Kidney (tissue), 14 donors: Measurements from ENCODE around the gene LSM11. TPM values are rescaled to one million over a fixed set of nuclear protein-coding genes. Genes with fewer than 3 reads are reported as not detected.
A peak's percentile ranks its signal among the peaks of the same experiment; 100 is the strongest.

Experiments used
- DNase-seq, 5 donors: peaks; one replicate each; pipeline ENCODE4 v3.0.0-alpha.2; 2013 to 2020
- FAIRE-seq: peaks from 2 replicates; lab custom pipeline; 2012; peaks lifted over from hg19 to GRCh38; lab: Jason Lieb, UNC
- H3K27ac ChIP-seq, 2 donors: one replicate each; pipeline ENCODE4 v1.7.0; 2013; ENCODE audit warnings: low read depth in 2 of 2, low read length in 2 of 2, inconsistent platforms in 1 of 2
- H3K27me3 ChIP-seq: one replicate; pipeline ENCODE4 v1.7.1; 2013; ENCODE audit warnings: low read length, inconsistent platforms; ENCODE audit not compliant: control insufficient read depth, insufficient read depth
- H3K36me3 ChIP-seq, 3 donors: one replicate each; pipeline versions ENCODE4 v1.7.0 to v1.7.1; 2013; ENCODE audit warnings: low read length in 3 of 3, control low read depth in 1 of 3, inconsistent platforms in 1 of 3; ENCODE audit not compliant: insufficient read depth in 3 of 3, control insufficient read depth in 2 of 3
- H3K4me1 ChIP-seq, 3 donors: one replicate each; pipeline versions ENCODE4 v1.7.0 to v1.7.1; 2013; ENCODE audit warnings: low read length in 3 of 3, inconsistent platforms in 1 of 3, low read depth in 1 of 3; ENCODE audit not compliant: control insufficient read depth in 2 of 3, insufficient read depth in 2 of 3
- H3K4me3 ChIP-seq, 3 donors: one replicate each; pipeline versions ENCODE4 v1.7.0 to v1.8.1; 2013; ENCODE audit warnings: low read length in 3 of 3, control low read depth in 1 of 3, inconsistent platforms in 1 of 3
- H3K9ac ChIP-seq, 3 donors: one replicate each; pipeline versions ENCODE4 v1.7.0 to v1.7.1; 2013; ENCODE audit warnings: low read length in 3 of 3, control low read depth in 1 of 3, inconsistent platforms in 1 of 3
- H3K9me3 ChIP-seq, 3 donors: one replicate each; pipeline versions ENCODE4 v1.7.0 to v1.7.1; 2013; ENCODE audit warnings: low read length in 3 of 3, control low read depth in 1 of 3, inconsistent platforms in 1 of 3; ENCODE audit not compliant: control insufficient read depth in 2 of 3, insufficient read depth in 1 of 3
- intact Hi-C: fragments of 100-400 bp; cut with DNase I; formaldehyde crosslinking; loops from one replicate; pipeline ENCODE4 v1.11.1; 2022
- polyA plus RNA-seq: library from polyadenylated mRNA; stranded (reverse); fragments of 350-450 nt; fragmentation: Illumina TruSeq; extraction: RNeasy Lipid Tissue Mini Kit (QIAGEN cat#74804); gene quantifications from one replicate; pipeline ENCODE4 v1.2.3, GENCODE V29; 2014; ENCODE audit warnings: low read depth, low replicate concordance; ENCODE audit not compliant: insufficient read depth
- total RNA-seq: library from RNA; stranded (reverse); fragmentation: NEBNext Ultra II Directional; extraction: Animal tissue kit (Norgen Biotek cat#: 25700); gene quantifications from one replicate; pipeline ENCODE4 v1.2.1, GENCODE V29; 2021
- TF ChIP-seq, protein P1 (sequence below): IDR thresholded peaks from 3 replicates; pipeline ENCODE4 v1.5.1; 2012; ENCODE audit warnings: mild to moderate bottlenecking, moderate library complexity, borderline replicate concordance; ENCODE audit not compliant: insufficient read depth; ENCODE audit errors: extremely low read depth
- donor health status: control.
- donor health status: control.
- donor health status: control.
- donor health status: control.
- donor health status: control.
- donor health status: DM: yes; HTN: yes; CAD: no.
- donor health status: Normal renal cell carcinoma (clear cell type).

LSM11 gene
- total and polyA plus RNA-seq, 2 donors from 2014 or later, result 0.97 to 2.8 TPM

DNA sequence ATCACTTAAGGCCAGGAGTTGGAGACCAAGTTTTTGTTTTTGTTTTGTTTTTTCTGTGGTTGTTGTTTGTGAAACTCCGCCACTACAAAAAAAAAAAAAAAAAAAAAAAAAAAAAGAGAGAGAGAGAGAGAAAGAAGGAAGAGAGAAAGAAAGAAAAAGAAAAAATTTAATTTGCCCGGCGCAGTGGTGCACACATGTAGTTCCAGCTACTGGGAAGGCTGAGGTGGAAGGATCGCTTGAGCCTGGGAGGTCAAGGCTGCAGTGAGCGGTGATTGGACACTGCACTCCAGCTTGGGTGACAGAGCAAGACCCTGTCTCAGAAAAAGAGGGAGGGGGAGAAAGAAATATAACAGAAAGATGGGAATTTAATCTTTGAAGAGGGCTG is 11.4 kb upstream of the LSM11 start:
- intact Hi-C loops, result no loop called here
- TF ChIP-seq, protein P1, sequence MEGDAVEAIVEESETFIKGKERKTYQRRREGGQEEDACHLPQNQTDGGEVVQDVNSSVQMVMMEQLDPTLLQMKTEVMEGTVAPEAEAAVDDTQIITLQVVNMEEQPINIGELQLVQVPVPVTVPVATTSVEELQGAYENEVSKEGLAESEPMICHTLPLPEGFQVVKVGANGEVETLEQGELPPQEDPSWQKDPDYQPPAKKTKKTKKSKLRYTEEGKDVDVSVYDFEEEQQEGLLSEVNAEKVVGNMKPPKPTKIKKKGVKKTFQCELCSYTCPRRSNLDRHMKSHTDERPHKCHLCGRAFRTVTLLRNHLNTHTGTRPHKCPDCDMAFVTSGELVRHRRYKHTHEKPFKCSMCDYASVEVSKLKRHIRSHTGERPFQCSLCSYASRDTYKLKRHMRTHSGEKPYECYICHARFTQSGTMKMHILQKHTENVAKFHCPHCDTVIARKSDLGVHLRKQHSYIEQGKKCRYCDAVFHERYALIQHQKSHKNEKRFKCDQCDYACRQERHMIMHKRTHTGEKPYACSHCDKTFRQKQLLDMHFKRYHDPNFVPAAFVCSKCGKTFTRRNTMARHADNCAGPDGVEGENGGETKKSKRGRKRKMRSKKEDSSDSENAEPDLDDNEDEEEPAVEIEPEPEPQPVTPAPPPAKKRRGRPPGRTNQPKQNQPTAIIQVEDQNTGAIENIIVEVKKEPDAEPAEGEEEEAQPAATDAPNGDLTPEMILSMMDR, result no peak
- H3K9ac ChIP-seq, result peak overlapping the region in 1 of 3 donors; percentile 89
- DNase-seq (no peak), FAIRE-seq (no peak)
- peaks cover 0 to 4% (median 4%) of the 10 kb centered on the region in 3 donors for H3K36me3 ChIP-seq
- H3K4me3 ChIP-seq, result peak overlapping the region; percentile 88 to 99 (median 97)
- H3K27me3 ChIP-seq, result no peaks in the 10 kb centered on the region
- peak overlapping the region in 1 of 2 donors; percentile 99 for H3K27ac ChIP-seq
- peaks cover 3 to 4% (median 3%) of the 10 kb centered on the region in 3 donors for H3K4me1 ChIP-seq
- H3K9me3 ChIP-seq, result no peaks in the 10 kb centered on the region

DNA sequence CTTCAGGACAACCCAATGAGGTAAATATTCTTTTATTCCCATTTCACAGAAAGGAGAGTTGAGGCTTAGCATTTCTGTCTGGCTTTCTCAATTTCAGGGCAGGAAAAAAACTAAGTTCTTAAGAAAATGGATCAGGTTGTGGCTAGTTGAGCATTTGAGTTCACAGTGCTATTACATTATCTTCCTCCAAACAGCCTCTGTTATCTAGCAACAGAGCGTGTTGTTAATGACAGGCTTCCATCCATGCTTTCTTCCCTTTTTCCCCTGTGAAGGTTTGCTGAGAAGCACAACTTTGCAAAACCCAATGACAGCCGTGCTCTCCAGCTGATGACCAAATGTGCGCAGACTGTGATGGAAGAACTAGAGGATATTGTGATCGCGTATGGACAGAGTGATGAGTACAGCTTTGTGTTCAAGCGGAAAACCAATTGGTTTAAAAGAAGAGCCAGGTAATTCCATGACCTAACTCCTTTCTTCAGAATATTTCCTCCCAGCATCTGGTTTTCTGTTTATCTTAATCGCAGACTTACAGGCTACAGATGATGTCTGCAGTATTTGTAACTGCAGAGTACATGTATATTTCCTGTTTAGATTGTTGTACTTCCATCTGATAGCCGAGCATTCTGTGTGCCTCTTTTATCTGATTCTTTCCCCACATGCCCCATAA is 10.8 kb upstream of the LSM11 start:
- Histone ChIP-seq H3K4me3 (no peak overlapping the region), H3K27me3 (no peaks in the 10 kb centered on the region), H3K4me1 (peaks cover 3 to 4% (median 3%) of the 10 kb centered on the region in 3 donors), H3K27ac (no peak overlapping the region), H3K9ac (no peak overlapping the region), H3K9me3 (no peaks in the 10 kb centered on the region), H3K36me3 (peaks cover 0 to 4% (median 4%) of the 10 kb centered on the region in 3 donors)
- TF ChIP-seq, protein P1, result no peak
- intact Hi-C loops, result no loop called here
- DNase-seq (no peak), FAIRE-seq (no peak)

- H3K36me3 ChIP-seq, result peaks cover 3 to 4% (median 4%) of the 10 kb centered on the region in 3 donors
- H3K9ac ChIP-seq, result no peak overlapping the region
- no peak for FAIRE-seq
- H3K27me3 ChIP-seq, result no peaks in the 10 kb centered on the region
- H3K27ac ChIP-seq, result no peak overlapping the region
- H3K4me3 ChIP-seq, result no peak overlapping the region
- TF ChIP-seq, protein P1, result no peak
- H3K9me3 ChIP-seq, result no peaks in the 10 kb centered on the region
- H3K4me1 ChIP-seq, result peaks cover 3 to 4% (median 3%) of the 10 kb centered on the region in 3 donors
- intact Hi-C loops, result no loop called here
- no peak for DNase-seq
These were observed 9.1 kb upstream of the LSM11 start for GRCh38 chr5:157734436-157734835.

GRCh38 chr5:157735991-157736390 is 7.5 kb upstream of the LSM11 start:
- Histone ChIP-seq H3K4me3 (no peak overlapping the region), H3K9ac (no peak overlapping the region), H3K9me3 (no peaks in the 10 kb centered on the region), H3K36me3 (peaks cover 3 to 8% (median 4%) of the 10 kb centered on the region in 3 donors), H3K27me3 (no peaks in the 10 kb centered on the region), H3K27ac (no peak overlapping the region), H3K4me1 (peaks cover 3 to 4% (median 3%) of the 10 kb centered on the region in 3 donors)
- FAIRE-seq, result no peak
- TF ChIP-seq, protein P1, result no peak
- no peak for DNase-seq
- intact Hi-C loops, result no loop called here
